IMR-90 (cell line): ENCODE results near the gene TPST1. TPM values are rescaled to one million over a fixed set of nuclear protein-coding genes. Genes with fewer than 3 reads are reported as not detected.

Experiments
- ATAC-seq: fragments of 200-7000 bp; cut with Tn5 transposase; 2 replicates; pipeline ENCODE4 v1.9.1; 2020; ENCODE audit warnings: low read depth, mild to moderate bottlenecking, moderate library complexity
- BruUV-seq: library from RNA; stranded (reverse); fragments of 400-500 nt; replicated peaks from 2 replicates; lab custom pipeline; 2021; lab: Mats Ljungman, UMichigan
- CTCF ChIA-PET: fragments of 300-600 bp; formaldehyde crosslinking; extraction: SDS; loops from one replicate; lab custom pipeline; 2021; ENCODE audit warnings: antibody characterized with exemption; lab: Yijun Ruan, JAX
- POLR2A ChIA-PET: fragments of 300-600 bp; sonication (Branson Sonifier 250); formaldehyde crosslinking; loops from one replicate; lab custom pipeline; 2022; ENCODE audit warnings: antibody characterized with exemption; ENCODE audit not compliant: unreplicated experiment; lab: Charles Lee
- DNase-seq: peaks from one replicate; pipeline ENCODE4 v3.0.0; 2013
- H2AFZ ChIP-seq: replicated peaks from 2 replicates; pipeline ENCODE3; 2013; ENCODE audit warnings: low read length, mild to moderate bottlenecking; ENCODE audit not compliant: poor library complexity
- H2AK5ac ChIP-seq: 2 replicates; pipeline ENCODE4 v1.6.1; 2013; ENCODE audit warnings: low read depth, low read length, inconsistent platforms
- H2AK9ac ChIP-seq: replicated peaks from 2 replicates; pipeline ENCODE3; 2013; ENCODE audit warnings: mild to moderate bottlenecking, low read depth, low read length, moderate library complexity; ENCODE audit not compliant: poor library complexity
- H2BK120ac ChIP-seq: 2 replicates; pipeline ENCODE4 v1.6.1; 2013; ENCODE audit warnings: low read depth, low read length, inconsistent platforms
- H2BK15ac ChIP-seq: 3 replicates; pipeline ENCODE4 v1.6.1; 2013; ENCODE audit warnings: low read depth, low read length, inconsistent platforms
- H2BK20ac ChIP-seq: 2 replicates; pipeline ENCODE4 v1.6.1; 2013; ENCODE audit warnings: low read depth, mild to moderate bottlenecking, inconsistent platforms, low read length, moderate library complexity
- H2BK5ac ChIP-seq: 2 replicates; pipeline ENCODE4 v1.6.1; 2013; ENCODE audit warnings: mild to moderate bottlenecking, low read depth, low read length, inconsistent platforms; ENCODE audit not compliant: poor library complexity, severe bottlenecking
- H3K14ac ChIP-seq: replicated peaks from 2 replicates; pipeline ENCODE4 v1.6.1; 2013; ENCODE audit warnings: low read depth, low read length, inconsistent platforms
- H3K18ac ChIP-seq: 2 replicates; pipeline ENCODE4 v1.6.1; 2013; ENCODE audit warnings: low read depth, low read length, control low read depth
- H3K23ac ChIP-seq: 2 replicates; pipeline ENCODE4 v1.6.1; 2013; ENCODE audit warnings: low read depth, low read length, inconsistent platforms
- H3K27ac ChIP-seq: 2 replicates; pipeline ENCODE4 v1.5.1; 2013; ENCODE audit warnings: mild to moderate bottlenecking, control low read depth, low read length; ENCODE audit not compliant: insufficient read depth
- H3K27me3 ChIP-seq: 2 replicates; pipeline ENCODE4 v1.6.1; 2013; ENCODE audit warnings: low read length; ENCODE audit not compliant: control insufficient read depth, insufficient read depth
- H3K36me3 ChIP-seq: 2 replicates; pipeline ENCODE4 v1.6.1; 2013; ENCODE audit warnings: low read length, mixed read lengths; ENCODE audit not compliant: control insufficient read depth, insufficient read depth
- H3K4ac ChIP-seq: 2 replicates; pipeline ENCODE4 v1.6.1; 2013; ENCODE audit warnings: low read depth, low read length, inconsistent platforms
- H3K4me1 ChIP-seq: 2 replicates; pipeline ENCODE4 v1.6.1; 2013; ENCODE audit warnings: low read length, mixed read lengths; ENCODE audit not compliant: control insufficient read depth, insufficient read depth
- H3K4me2 ChIP-seq: 2 replicates; pipeline ENCODE4 v1.6.1; 2013; ENCODE audit warnings: low read depth, mild to moderate bottlenecking, control low read depth, low read length, moderate library complexity
- H3K4me3 ChIP-seq: 2 replicates; pipeline ENCODE4 v1.5.1; 2013; ENCODE audit warnings: low read depth, mild to moderate bottlenecking, control low read depth, low read length, moderate library complexity; ENCODE audit not compliant: insufficient read depth
- H3K56ac ChIP-seq: 2 replicates; pipeline ENCODE4 v1.6.1; 2013; ENCODE audit warnings: low read length, inconsistent platforms; ENCODE audit not compliant: insufficient read depth; ENCODE audit errors: extremely low read depth
- H3K79me1 ChIP-seq, 2 experiments: 2 replicates each; pipeline ENCODE4 v1.6.1; 2013; ENCODE audit warnings: low read length in 2 of 2, inconsistent platforms in 1 of 2, low read depth in 1 of 2
- H3K9ac ChIP-seq: 2 replicates; pipeline ENCODE4 v1.6.1; 2013; ENCODE audit warnings: low read depth, low read length, control low read depth
- H3K9me1 ChIP-seq: 2 replicates; pipeline ENCODE4 v1.6.1; 2013; ENCODE audit warnings: low read length, inconsistent platforms; ENCODE audit not compliant: insufficient read depth
- H3K9me3 ChIP-seq: 2 replicates; pipeline ENCODE4 v1.6.1; 2013; ENCODE audit warnings: low read length; ENCODE audit not compliant: control insufficient read depth, insufficient read depth
- H4K20me1 ChIP-seq: 2 replicates; pipeline ENCODE4 v1.6.1; 2013; ENCODE audit warnings: low read length, inconsistent platforms; ENCODE audit not compliant: insufficient read depth
- H4K5ac ChIP-seq: 2 replicates; pipeline ENCODE4 v1.6.1; 2013; ENCODE audit warnings: mild to moderate bottlenecking, low read depth, low read length, control low read depth
- H4K8ac ChIP-seq, 2 experiments: 2 replicates each; pipeline ENCODE4 v1.6.1; 2013; ENCODE audit warnings: low read depth in 2 of 2, low read length in 2 of 2, control low read depth in 1 of 2, inconsistent platforms in 1 of 2
- H4K91ac ChIP-seq: 2 replicates; pipeline ENCODE4 v1.6.1; 2013; ENCODE audit warnings: low read depth, low read length, inconsistent platforms; ENCODE audit not compliant: insufficient read depth
- BHLHE40 ChIP-seq: fragments of 150-350 bp; IDR thresholded peaks from 2 replicates; pipeline ENCODE4 v1.6.1; 2016; ENCODE audit warnings: mild to moderate bottlenecking, low read depth, low read length
- CEBPB ChIP-seq: IDR thresholded peaks from 2 replicates; pipeline ENCODE4 v1.6.1; 2012; ENCODE audit warnings: low read depth, low read length, improper control_type of control experiment
- CHD1 ChIP-seq: IDR thresholded peaks from 2 replicates; pipeline ENCODE4 v1.6.1; 2012; ENCODE audit warnings: low read depth, low read length, improper control_type of control experiment
- FOS ChIP-seq: fragments of 150-350 bp; IDR thresholded peaks from 2 replicates; pipeline ENCODE4 v1.6.1; 2016; ENCODE audit warnings: low read depth, low read length
- MAFK ChIP-seq: IDR thresholded peaks from 2 replicates; pipeline ENCODE4 v1.6.1; 2012; ENCODE audit warnings: low read depth, low read length, improper control_type of control experiment
- MAZ ChIP-seq: IDR thresholded peaks from 2 replicates; pipeline ENCODE4 v1.6.1; 2012; ENCODE audit warnings: low read depth, mild to moderate bottlenecking, low read length, improper control_type of control experiment, moderate library complexity, borderline replicate concordance
- MXI1 ChIP-seq: IDR thresholded peaks from 2 replicates; pipeline ENCODE4 v1.6.1; 2012; ENCODE audit warnings: low read depth, mild to moderate bottlenecking, low read length, moderate library complexity, borderline replicate concordance
- NFE2L2 ChIP-seq: fragments of 150-350 bp; IDR thresholded peaks from 2 replicates; pipeline ENCODE4 v1.6.1; 2016; ENCODE audit warnings: low read depth, mild to moderate bottlenecking, low read length
- POLR2A ChIP-seq: IDR thresholded peaks from 2 replicates; pipeline ENCODE4 v1.6.1; 2012; ENCODE audit warnings: mild to moderate bottlenecking, low read depth, low read length
- RAD21 ChIP-seq: IDR thresholded peaks from 2 replicates; pipeline ENCODE4 v1.6.1; 2012; ENCODE audit warnings: low read length, improper control_type of control experiment
- RCOR1 ChIP-seq: IDR thresholded peaks from 2 replicates; pipeline ENCODE4 v1.6.1; 2012; ENCODE audit warnings: mild to moderate bottlenecking, low read length, improper control_type of control experiment; ENCODE audit not compliant: insufficient replicate concordance
- RFX5 ChIP-seq: IDR thresholded peaks from 2 replicates; pipeline ENCODE4 v1.8.0; 2012; ENCODE audit warnings: low read depth, mild to moderate bottlenecking, low read length, moderate library complexity
- SMC3 ChIP-seq: fragments of 150-350 bp; IDR thresholded peaks from 2 replicates; pipeline ENCODE4 v1.6.1; 2016; ENCODE audit warnings: low read depth, mild to moderate bottlenecking, antibody characterized with exemption, low read length, moderate library complexity
- USF2 ChIP-seq: fragments of 150-350 bp; IDR thresholded peaks from 2 replicates; pipeline ENCODE4 v1.6.1; 2017; ENCODE audit warnings: mild to moderate bottlenecking, antibody characterized with exemption, low read length, low read depth
- WGBS, 2 experiments: methylation state at CpG; one replicate each; pipeline versions ENCODE4 v1.1.5 to v1.1.7; 2013; ENCODE audit warnings: missing lambda C conversion rate in 2 of 2; ENCODE audit not compliant: insufficient read length in 1 of 2; ENCODE audit errors: extremely low coverage in 2 of 2; 5-methylcytosine and 5-hydroxymethylcytosine counted together
- dilution Hi-C: fragments of 300-500 bp; cut with HindIII; formaldehyde crosslinking; loops from one replicate; pipeline ENCODE4 v1.14.3; 2018; ENCODE audit warnings: low sequenced_read_pairs; ENCODE audit not compliant: unreplicated experiment
- in situ Hi-C: fragments of 300-500 bp; cut with MboI; formaldehyde crosslinking; loops from 3 replicates; pipeline ENCODE4 v1.14.3; 2019; ENCODE audit warnings: low sequenced_read_pairs, inconsistent platforms, mixed read lengths
- intact Hi-C: fragments of 100-400 bp; cut with micrococcal nuclease; formaldehyde crosslinking; loops from 2 replicates; pipeline ENCODE4 v1.10.0; 2022
- polyA plus RNA-seq, 3 experiments: library from polyadenylated mRNA; depleted of rRNA; stranded (reverse); fragments of >200 nt; gene quantifications; 2 replicates each; pipeline ENCODE4 v1.2.3, GENCODE V29; 2012; ENCODE audit warnings: low replicate concordance in 1 of 3
- total RNA-seq: library from RNA; depleted of rRNA; stranded (reverse); fragments of >200 nt; gene quantifications from 2 replicates; pipeline ENCODE4 v1.2.3, GENCODE V29; 2012
- TF ChIP-seq, protein P1 (sequence below): fragments of 150-350 bp; IDR thresholded peaks from 2 replicates; pipeline ENCODE4 v1.6.1; 2016; ENCODE audit warnings: low read depth, mild to moderate bottlenecking, low read length, moderate library complexity, borderline replicate concordance
- TF ChIP-seq, protein P2 (sequence below): conservative IDR thresholded peaks from 2 replicates; pipeline ENCODE4 v1.5.1; 2012; ENCODE audit warnings: mild to moderate bottlenecking, low read depth, low read length, improper control_type of control experiment

Gene TPST1
- total and polyA plus RNA-seq, 2 of the 4 experiments (the other 2 are of a cell fraction) = 37.7 to 58.6 TPM

GRCh38 chr7:66269978-66270377, 64.8 kb downstream of the TPST1 start:
- POLR2A ChIA-PET = no interaction called here
- Histone ChIP-seq H4K5ac (no peak overlapping the region), H3K36me3 (peaks cover 2% of the 10 kb centered on the region; the same call in 1 of the 2 replicates), H3K27ac (no peak overlapping the region), H3K23ac (no peak overlapping the region), H3K4me1 (peaks cover 4% of the 10 kb centered on the region; the same call in 1 of the 2 replicates), H3K9me1 (no peaks in the 10 kb centered on the region), H2AK5ac (no peak overlapping the region), H3K18ac (no peak overlapping the region), H3K9me3 (peaks cover 10% of the 10 kb centered on the region), H3K4ac (no peak overlapping the region), H2AK9ac (no peak overlapping the region), H2BK120ac (no peak overlapping the region), H3K56ac (no peak overlapping the region), H2BK20ac (no peak overlapping the region), H3K4me3 (no peak overlapping the region), H4K91ac (no peak overlapping the region), H3K9ac (no peak overlapping the region), H3K14ac (no peak overlapping the region), H4K8ac (no peak overlapping the region), H2BK15ac (no peak overlapping the region), H3K27me3 (no peaks in the 10 kb centered on the region), H3K79me1 (peaks cover 8 to 13% of the 10 kb centered on the region in 2 experiments), H2BK5ac (no peak overlapping the region), H3K4me2 (no peak overlapping the region), H2AFZ (no peak overlapping the region), H4K20me1 (no peaks in the 10 kb centered on the region)
- no TSS peak for BruUV-seq
- in situ Hi-C loops (no loop called here), dilution Hi-C loops (no loop called here), intact Hi-C loops (loop anchor here (5.0 kb wide), 1 partner anchor 63 kb away; the partner anchor contains the start of gene TPST1)
- ATAC-seq = no peak
- no CpG with 5 or more reads among the region's 1 CpG for WGBS, 2 experiments
- CTCF ChIA-PET = interaction anchor here (1.1 to 1.6 kb wide), 2 partner anchors 9 to 24 kb away, joined by 4 read pairs; no protein-coding TSS in a partner anchor
- no peak for DNase-seq
- TF ChIP-seq RAD21 (no peak), CEBPB (no peak), USF2 (no peak), MXI1 (no peak), CHD1 (no peak), POLR2A (no peak), MAFK (no peak), SMC3 (no peak), MAZ (no peak), NFE2L2 (no peak), FOS (no peak), RCOR1 (no peak), RFX5 (no peak), BHLHE40 (no peak)
- TF ChIP-seq, protein P1, sequence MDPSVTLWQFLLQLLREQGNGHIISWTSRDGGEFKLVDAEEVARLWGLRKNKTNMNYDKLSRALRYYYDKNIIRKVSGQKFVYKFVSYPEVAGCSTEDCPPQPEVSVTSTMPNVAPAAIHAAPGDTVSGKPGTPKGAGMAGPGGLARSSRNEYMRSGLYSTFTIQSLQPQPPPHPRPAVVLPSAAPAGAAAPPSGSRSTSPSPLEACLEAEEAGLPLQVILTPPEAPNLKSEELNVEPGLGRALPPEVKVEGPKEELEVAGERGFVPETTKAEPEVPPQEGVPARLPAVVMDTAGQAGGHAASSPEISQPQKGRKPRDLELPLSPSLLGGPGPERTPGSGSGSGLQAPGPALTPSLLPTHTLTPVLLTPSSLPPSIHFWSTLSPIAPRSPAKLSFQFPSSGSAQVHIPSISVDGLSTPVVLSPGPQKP = no peak
- TF ChIP-seq, protein P2, sequence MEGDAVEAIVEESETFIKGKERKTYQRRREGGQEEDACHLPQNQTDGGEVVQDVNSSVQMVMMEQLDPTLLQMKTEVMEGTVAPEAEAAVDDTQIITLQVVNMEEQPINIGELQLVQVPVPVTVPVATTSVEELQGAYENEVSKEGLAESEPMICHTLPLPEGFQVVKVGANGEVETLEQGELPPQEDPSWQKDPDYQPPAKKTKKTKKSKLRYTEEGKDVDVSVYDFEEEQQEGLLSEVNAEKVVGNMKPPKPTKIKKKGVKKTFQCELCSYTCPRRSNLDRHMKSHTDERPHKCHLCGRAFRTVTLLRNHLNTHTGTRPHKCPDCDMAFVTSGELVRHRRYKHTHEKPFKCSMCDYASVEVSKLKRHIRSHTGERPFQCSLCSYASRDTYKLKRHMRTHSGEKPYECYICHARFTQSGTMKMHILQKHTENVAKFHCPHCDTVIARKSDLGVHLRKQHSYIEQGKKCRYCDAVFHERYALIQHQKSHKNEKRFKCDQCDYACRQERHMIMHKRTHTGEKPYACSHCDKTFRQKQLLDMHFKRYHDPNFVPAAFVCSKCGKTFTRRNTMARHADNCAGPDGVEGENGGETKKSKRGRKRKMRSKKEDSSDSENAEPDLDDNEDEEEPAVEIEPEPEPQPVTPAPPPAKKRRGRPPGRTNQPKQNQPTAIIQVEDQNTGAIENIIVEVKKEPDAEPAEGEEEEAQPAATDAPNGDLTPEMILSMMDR = no peak
